ENCODE measurements around the gene SYS1.

DNA sequence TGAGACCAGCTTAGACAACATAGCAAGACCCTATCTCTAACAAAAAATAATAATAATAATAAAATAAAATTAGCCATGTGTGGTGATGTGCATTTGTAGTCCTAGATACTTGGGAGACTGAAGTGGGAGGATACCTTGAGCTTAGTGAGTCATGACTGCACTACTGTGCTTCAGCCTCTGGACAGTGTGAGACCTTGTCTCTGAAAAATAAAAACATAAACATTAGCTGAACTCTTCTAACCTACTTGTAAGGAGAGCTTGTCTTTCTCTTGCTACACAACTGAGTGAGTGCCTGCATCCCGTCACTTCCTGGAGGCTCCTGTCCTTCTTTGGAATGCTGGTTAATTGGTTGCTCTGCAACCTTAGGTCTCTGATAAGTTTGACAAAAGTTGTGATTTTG is 40.0 kb downstream of the SYS1 start:
- TF ChIP-seq GLIS3 (CRISPR knock-in tag; IDR thresholded peaks at IDR 0.05): no peak
- no peak for TF ChIP-seq TOX (CRISPR knock-in tag; IDR thresholded peaks at IDR 0.05; ENCODE audit: borderline replicate concordance)

All from SK-N-SH treated with all-trans-retinoic acid at 6 μM for 48 hours (cell line).